GM12878 (cell line): ENCODE results near the gene CARMIL3. TPM values are rescaled to one million over a fixed set of nuclear protein-coding genes. Genes with fewer than 3 reads are reported as not detected.

Experiments used
- CBX3 ChIP-seq: fragments of 200-600 bp; sonication (generic); IDR thresholded peaks from 2 replicates; pipeline ENCODE4 v1.6.1; 2016; ENCODE audit warnings: low read depth, borderline replicate concordance
- CHD1 ChIP-seq: IDR thresholded peaks from 2 replicates; pipeline ENCODE4 v1.6.1; 2012; ENCODE audit warnings: low read depth, low read length, improper control_type of control experiment
- HDAC6 ChIP-seq: fragments of 200-600 bp; sonication (generic); IDR thresholded peaks from one replicate; pipeline ENCODE4 v1.8.0; 2017; ENCODE audit warnings: antibody characterized with exemption; ENCODE audit not compliant: unreplicated experiment
- HDGF ChIP-seq: fragments of 450-650 bp; IDR thresholded peaks from 2 replicates; pipeline ENCODE4 v1.6.1; 2016; ENCODE audit warnings: antibody characterized with exemption
- JUNB ChIP-seq: IDR thresholded peaks from 2 replicates; pipeline ENCODE4 v1.6.1; 2016; ENCODE audit warnings: antibody characterized with exemption, mild to moderate bottlenecking
- KAT2A ChIP-seq: conservative IDR thresholded peaks from 2 replicates; pipeline ENCODE4 v1.6.1; 2011; ENCODE audit warnings: low read depth, low read length; ENCODE audit not compliant: control insufficient read depth
- NFYA ChIP-seq: IDR thresholded peaks from 2 replicates; pipeline ENCODE4 v1.6.1; 2011; ENCODE audit warnings: low read depth, mild to moderate bottlenecking, low read length, improper control_type of control experiment, borderline replicate concordance
- NR2F1 ChIP-seq: fragments of 450-650 bp; conservative IDR thresholded peaks from 2 replicates; pipeline ENCODE4 v1.6.1; 2017; ENCODE audit warnings: mild to moderate bottlenecking
- PAX8 ChIP-seq: fragments of 450-650 bp; IDR thresholded peaks from 2 replicates; pipeline ENCODE4 v1.6.1; 2017; ENCODE audit warnings: mild to moderate bottlenecking, moderate library complexity
- SMARCA5 ChIP-seq: fragments of 450-650 bp; IDR thresholded peaks from 2 replicates; pipeline ENCODE4 v1.6.1; 2017; ENCODE audit warnings: mild to moderate bottlenecking
- TBL1XR1 ChIP-seq: IDR thresholded peaks from 2 replicates; pipeline ENCODE4 v1.6.1; 2012; ENCODE audit warnings: low read depth, low read length, improper control_type of control experiment
- TCF7 ChIP-seq: IDR thresholded peaks from 2 replicates; pipeline ENCODE4 v1.6.1; 2014; ENCODE audit warnings: antibody characterized with exemption, borderline replicate concordance
- ZBED1 ChIP-seq: IDR thresholded peaks from 2 replicates; pipeline ENCODE4 v1.6.1; 2016; ENCODE audit warnings: borderline replicate concordance
- ZNF207 ChIP-seq: fragments of 450-650 bp; IDR thresholded peaks from 2 replicates; pipeline ENCODE4 v1.6.1; 2014; ENCODE audit warnings: antibody characterized with exemption, mild to moderate bottlenecking, borderline replicate concordance
- polyA plus RNA-seq, 11 experiments: library from polyadenylated mRNA; depleted of rRNA in 4 of 11; unstranded in 6 of 11; stranded (reverse) in 5 of 11; fragments of >200 nt; fragmentation: Nextera tagmentation in 4 of 11; fragmentation: Illumina TruSeq in 1 of 11; extraction: Ambion mirVana in 4 of 11; extraction: Trizol in 1 of 11; gene quantifications; 1 replicate in 1 of 11; 2 replicates in 10 of 11; pipeline versions ENCODE4 v1.2.1 to v1.2.3, GENCODE V29; 2011 to 2016; ENCODE audit warnings: inconsistent platforms in 2 of 11, missing spikeins in 2 of 11, low read depth in 1 of 11
- total RNA-seq, 4 experiments: library from RNA; depleted of rRNA in 3 of 4; stranded (reverse); fragments of >200 nt in 3 of 4; fragmentation: Illumina TruSeq in 1 of 4; extraction: Trizol in 1 of 4; gene quantifications; 2 replicates each; pipeline versions ENCODE4 v1.2.1 to v1.2.3, GENCODE V29; 2013 to 2021
- TF ChIP-seq, protein P1 (sequence below): fragments of 450-650 bp; IDR thresholded peaks from 2 replicates; pipeline ENCODE4 v1.6.1; 2017; ENCODE audit warnings: borderline replicate concordance
- TF ChIP-seq, protein P2 (sequence below): fragments of 450-650 bp; IDR thresholded peaks from 2 replicates; pipeline ENCODE4 v1.6.1; 2018; ENCODE audit warnings: borderline replicate concordance, mild to moderate bottlenecking; ENCODE audit not compliant: partially characterized antibody
- TF ChIP-seq, protein P3 (sequence below): fragments of 450-650 bp; IDR thresholded peaks from 2 replicates; pipeline ENCODE4 v1.6.1; 2017; ENCODE audit warnings: mild to moderate bottlenecking, low read depth, inconsistent platforms; ENCODE audit not compliant: poor library complexity, severe bottlenecking
- TF ChIP-seq, protein P4 (sequence below): fragments of 450-650 bp; formaldehyde crosslinking; IDR thresholded peaks from 2 replicates; pipeline ENCODE4 v1.4.0; 2020; ENCODE audit warnings: mild to moderate bottlenecking, moderate library complexity

CARMIL3 gene
- total and polyA plus RNA-seq, 10 of the 15 experiments (the other 5 are each of a cell fraction or from before 2014, with no cell fraction given), result 0.09 to 0.32 (median 0.25) TPM; not detected in 3

DNA sequence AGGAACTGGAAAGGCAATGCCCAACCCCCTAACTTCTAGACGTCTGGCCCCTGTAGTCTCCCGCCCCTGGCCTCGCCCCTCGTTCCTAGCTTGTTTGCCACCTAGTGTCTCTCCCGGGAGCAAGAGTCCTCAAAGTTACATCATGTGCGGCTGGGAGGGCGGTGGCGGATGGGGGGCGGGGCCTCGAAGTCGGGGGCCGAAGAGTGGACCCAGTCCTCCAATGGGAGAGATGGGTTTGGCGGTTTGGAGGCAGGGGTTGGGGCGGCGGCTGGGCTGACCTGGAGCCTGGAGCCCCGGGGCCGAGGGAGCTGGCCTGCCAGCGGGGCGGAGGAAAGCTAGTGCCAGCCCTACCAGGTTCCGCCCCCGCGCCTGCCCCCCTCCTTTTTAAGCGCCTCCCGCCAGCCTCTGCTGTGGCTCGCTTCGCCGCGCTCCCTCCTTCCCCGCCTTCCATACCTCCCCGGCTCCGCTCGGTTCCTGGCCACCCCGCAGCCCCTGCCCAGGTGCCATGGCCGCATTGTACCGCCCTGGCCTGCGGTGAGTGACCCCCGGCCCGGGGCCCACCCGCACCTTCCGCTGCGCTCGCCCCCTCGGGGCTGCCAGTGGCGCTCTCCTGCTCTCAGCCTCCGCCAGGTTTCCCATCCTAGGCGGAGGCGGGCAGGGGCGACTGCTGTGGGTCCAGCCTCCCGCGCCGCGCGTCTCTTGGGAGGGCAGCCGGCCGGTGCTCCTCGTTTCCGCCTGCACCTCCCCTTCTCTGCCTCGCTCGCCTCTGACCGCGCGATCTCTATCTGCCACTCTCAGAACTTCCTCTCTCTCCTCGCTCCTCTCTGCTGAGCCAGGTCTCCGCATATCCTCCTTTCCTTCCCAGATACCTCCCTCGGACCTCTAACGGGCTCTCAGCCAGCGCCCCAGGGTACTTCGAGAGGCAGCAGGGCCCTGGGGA, 42.4 kb downstream of the CARMIL3 start, which contains the start of gene PCK2 (continued):
- TF ChIP-seq, protein P1, sequence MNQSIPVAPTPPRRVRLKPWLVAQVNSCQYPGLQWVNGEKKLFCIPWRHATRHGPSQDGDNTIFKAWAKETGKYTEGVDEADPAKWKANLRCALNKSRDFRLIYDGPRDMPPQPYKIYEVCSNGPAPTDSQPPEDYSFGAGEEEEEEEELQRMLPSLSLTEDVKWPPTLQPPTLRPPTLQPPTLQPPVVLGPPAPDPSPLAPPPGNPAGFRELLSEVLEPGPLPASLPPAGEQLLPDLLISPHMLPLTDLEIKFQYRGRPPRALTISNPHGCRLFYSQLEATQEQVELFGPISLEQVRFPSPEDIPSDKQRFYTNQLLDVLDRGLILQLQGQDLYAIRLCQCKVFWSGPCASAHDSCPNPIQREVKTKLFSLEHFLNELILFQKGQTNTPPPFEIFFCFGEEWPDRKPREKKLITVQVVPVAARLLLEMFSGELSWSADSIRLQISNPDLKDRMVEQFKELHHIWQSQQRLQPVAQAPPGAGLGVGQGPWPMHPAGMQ, result no peak
- TF ChIP-seq CBX3 (no peak), SMARCA5 (peak; percentile 91), HDAC6 (peak; percentile 39), NR2F1 (peak; percentile 64; the same call in 1 of the 2 replicates), PAX8 (no peak), ZBED1 (no peak), NFYA (no peak), KAT2A (no peak), CHD1 (0 out of 2 replicates have a peak, but pooled peaks have one; percentile 65), ZNF207 (0 out of 2 replicates have a peak, but pooled peaks have one; percentile 25), JUNB (no peak), TBL1XR1 (no peak), TCF7 (no peak), HDGF (no peak)
- TF ChIP-seq, protein P2, sequence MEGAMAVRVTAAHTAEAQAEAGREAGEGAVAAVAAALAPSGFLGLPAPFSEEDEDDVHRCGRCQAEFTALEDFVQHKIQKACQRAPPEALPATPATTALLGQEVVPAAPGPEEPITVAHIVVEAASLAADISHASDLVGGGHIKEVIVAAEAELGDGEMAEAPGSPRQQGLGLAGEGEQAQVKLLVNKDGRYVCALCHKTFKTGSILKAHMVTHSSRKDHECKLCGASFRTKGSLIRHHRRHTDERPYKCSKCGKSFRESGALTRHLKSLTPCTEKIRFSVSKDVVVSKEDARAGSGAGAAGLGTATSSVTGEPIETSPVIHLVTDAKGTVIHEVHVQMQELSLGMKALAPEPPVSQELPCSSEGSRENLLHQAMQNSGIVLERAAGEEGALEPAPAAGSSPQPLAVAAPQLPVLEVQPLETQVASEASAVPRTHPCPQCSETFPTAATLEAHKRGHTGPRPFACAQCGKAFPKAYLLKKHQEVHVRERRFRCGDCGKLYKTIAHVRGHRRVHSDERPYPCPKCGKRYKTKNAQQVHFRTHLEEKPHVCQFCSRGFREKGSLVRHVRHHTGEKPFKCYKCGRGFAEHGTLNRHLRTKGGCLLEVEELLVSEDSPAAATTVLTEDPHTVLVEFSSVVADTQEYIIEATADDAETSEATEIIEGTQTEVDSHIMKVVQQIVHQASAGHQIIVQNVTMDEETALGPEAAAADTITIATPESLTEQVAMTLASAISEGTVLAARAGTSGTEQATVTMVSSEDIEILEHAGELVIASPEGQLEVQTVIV, result no peak
- TF ChIP-seq, protein P3, sequence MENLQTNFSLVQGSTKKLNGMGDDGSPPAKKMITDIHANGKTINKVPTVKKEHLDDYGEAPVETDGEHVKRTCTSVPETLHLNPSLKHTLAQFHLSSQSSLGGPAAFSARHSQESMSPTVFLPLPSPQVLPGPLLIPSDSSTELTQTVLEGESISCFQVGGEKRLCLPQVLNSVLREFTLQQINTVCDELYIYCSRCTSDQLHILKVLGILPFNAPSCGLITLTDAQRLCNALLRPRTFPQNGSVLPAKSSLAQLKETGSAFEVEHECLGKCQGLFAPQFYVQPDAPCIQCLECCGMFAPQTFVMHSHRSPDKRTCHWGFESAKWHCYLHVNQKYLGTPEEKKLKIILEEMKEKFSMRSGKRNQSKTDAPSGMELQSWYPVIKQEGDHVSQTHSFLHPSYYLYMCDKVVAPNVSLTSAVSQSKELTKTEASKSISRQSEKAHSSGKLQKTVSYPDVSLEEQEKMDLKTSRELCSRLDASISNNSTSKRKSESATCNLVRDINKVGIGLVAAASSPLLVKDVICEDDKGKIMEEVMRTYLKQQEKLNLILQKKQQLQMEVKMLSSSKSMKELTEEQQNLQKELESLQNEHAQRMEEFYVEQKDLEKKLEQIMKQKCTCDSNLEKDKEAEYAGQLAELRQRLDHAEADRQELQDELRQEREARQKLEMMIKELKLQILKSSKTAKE, result no peak
- TF ChIP-seq, protein P4, sequence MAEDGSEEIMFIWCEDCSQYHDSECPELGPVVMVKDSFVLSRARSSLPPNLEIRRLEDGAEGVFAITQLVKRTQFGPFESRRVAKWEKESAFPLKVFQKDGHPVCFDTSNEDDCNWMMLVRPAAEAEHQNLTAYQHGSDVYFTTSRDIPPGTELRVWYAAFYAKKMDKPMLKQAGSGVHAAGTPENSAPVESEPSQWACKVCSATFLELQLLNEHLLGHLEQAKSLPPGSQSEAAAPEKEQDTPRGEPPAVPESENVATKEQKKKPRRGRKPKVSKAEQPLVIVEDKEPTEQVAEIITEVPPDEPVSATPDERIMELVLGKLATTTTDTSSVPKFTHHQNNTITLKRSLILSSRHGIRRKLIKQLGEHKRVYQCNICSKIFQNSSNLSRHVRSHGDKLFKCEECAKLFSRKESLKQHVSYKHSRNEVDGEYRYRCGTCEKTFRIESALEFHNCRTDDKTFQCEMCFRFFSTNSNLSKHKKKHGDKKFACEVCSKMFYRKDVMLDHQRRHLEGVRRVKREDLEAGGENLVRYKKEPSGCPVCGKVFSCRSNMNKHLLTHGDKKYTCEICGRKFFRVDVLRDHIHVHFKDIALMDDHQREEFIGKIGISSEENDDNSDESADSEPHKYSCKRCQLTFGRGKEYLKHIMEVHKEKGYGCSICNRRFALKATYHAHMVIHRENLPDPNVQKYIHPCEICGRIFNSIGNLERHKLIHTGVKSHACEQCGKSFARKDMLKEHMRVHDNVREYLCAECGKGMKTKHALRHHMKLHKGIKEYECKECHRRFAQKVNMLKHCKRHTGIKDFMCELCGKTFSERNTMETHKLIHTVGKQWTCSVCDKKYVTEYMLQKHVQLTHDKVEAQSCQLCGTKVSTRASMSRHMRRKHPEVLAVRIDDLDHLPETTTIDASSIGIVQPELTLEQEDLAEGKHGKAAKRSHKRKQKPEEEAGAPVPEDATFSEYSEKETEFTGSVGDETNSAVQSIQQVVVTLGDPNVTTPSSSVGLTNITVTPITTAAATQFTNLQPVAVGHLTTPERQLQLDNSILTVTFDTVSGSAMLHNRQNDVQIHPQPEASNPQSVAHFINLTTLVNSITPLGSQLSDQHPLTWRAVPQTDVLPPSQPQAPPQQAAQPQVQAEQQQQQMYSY, result no peak
